Measurements from ENCODE around the gene HRAS.
A peak's percentile ranks its signal among the peaks of the same experiment; 100 is the strongest.

The HRAS gene

DNA sequence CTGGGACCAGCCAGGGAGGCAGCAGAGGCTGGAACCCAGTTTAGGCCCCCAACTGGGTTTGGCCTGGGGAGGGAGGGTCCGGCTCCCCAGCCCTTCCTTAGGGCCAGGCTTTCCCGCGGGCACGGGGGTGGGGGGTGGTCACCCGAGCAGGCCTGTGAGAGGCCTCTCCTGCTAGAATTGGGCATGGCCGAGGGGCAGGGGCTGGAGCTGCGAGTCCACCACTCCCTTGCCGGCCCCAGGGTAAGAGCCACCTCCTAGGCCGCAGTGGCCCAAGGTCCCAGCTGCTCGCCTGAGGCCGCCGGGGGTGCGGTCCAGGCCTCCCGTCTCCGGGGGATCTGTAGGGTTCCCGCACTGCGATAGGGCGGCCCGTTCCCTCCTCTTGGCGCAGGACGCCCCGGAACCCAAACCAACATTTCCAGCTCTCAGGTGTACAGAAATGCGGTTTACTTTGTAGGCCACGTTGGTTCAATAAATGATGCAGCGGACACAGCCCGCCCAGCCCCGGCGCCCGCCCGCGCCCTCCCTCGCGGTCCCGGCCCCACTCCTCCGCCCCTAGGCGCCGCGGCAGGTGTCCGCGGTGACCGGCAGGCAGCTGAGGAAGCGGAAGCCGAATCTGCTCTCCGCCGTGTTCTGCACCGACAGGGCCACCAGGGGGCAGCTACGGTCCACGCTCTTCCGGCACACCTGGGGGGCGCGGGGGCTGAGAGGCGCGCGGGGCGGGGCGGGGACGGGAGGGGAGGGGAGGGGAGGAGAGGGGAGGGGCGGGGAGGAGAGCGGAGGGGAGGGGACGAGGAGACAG lies 19.3 kb upstream of the HRAS start:
- POLR2A ChIA-PET: no interaction called here
- TF ChIP-seq, protein P1, sequence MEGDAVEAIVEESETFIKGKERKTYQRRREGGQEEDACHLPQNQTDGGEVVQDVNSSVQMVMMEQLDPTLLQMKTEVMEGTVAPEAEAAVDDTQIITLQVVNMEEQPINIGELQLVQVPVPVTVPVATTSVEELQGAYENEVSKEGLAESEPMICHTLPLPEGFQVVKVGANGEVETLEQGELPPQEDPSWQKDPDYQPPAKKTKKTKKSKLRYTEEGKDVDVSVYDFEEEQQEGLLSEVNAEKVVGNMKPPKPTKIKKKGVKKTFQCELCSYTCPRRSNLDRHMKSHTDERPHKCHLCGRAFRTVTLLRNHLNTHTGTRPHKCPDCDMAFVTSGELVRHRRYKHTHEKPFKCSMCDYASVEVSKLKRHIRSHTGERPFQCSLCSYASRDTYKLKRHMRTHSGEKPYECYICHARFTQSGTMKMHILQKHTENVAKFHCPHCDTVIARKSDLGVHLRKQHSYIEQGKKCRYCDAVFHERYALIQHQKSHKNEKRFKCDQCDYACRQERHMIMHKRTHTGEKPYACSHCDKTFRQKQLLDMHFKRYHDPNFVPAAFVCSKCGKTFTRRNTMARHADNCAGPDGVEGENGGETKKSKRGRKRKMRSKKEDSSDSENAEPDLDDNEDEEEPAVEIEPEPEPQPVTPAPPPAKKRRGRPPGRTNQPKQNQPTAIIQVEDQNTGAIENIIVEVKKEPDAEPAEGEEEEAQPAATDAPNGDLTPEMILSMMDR (IDR thresholded peaks at IDR 0.05; ENCODE audit: insufficient read depth, low read length, missing control alignments): peak; percentile 81
- no peak overlapping the region for H3K4me3 ChIP-seq (ENCODE audit: low read depth, low read length)
- CTCF ChIA-PET: interaction anchor here (0.8 to 4.6 kb wide), 18 partner anchors 11 to 221 kb away, joined by 3 to 34 read pairs (median 5); partner anchors contain the start of gene LRRC56
- no peak for DNase-seq (ENCODE audit: low read depth, low spot score)

DNA sequence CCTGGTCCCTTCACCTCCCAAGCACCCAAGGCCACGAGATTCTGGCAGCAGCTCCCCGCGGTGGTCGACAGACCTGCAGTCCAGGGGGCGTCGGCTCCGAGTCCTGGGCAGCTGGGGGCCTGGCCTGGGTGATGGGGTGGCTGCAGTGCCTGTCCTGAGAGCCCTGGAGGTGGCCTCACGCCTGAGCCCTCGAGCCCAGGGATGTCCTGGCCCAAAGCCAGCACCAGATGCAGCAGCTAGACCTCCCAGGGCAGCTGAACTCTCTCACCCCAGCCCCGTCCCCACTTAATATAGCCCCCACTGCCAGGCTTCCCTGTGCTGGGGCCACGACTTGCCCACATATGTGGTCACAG lies 18.6 kb upstream of the HRAS start:
- no peak for DNase-seq (ENCODE audit: low read depth, low spot score)
- TF ChIP-seq, protein P1 (IDR thresholded peaks at IDR 0.05; ENCODE audit: insufficient read depth, low read length, missing control alignments): no peak
- ChIA-PET POLR2A (no interaction called here), CTCF (interaction anchor here (0.9 to 4.6 kb wide), 14 partner anchors 10 to 222 kb away, joined by 3 to 34 read pairs (median 6); partner anchors contain the start of gene LRRC56)
- no peak overlapping the region for H3K4me3 ChIP-seq (ENCODE audit: low read depth, low read length)

DNA sequence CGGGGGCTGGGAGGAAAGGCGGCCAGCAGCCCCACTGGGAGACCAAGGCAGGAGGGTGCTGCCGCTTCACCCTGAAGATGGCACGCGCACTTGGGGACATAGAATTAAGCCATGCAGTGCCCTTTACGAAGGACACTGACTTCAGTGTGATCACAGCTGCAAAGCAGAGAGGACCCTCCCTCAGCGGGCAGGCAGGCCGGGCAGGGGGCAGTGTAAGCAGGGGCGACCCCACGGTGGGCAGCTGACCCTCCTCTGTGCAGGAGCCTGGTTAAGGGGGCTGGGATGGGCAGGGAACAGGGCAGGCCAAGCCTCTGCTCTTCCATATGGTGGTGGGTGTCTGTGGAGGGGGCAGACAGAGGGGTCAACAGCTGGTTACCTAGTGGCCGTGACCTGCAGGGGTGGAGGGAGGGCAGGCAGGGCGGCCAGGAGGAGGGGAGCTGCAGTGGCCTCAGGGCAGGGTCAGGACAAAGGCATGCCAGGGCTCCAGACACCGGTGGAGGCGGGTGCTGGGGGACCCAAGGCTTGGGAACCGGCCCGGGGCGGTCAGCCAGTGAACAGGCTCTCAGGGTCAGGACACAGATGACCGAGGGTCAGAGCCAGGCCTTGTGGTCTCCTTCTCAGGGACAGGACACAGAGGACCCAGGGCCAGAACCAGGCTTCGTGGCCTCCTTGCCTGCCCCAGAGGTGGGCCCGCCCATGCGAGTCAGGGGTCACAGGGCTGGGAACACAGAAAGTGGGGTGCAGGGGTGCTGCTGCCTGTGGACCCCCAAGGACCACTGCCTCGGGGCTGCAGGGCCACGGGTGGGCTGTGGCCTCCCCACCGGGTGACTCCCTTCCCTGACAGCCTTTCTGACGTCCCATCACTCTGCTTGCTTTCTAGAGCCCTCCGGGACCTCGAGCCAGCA lies 18.0 kb upstream of the HRAS start:
- CTCF ChIA-PET: interaction anchor here (1.1 to 4.6 kb wide), 5 partner anchors 9 to 171 kb away, joined by 3 to 34 read pairs (median 14); no protein-coding TSS in a partner anchor
- TF ChIP-seq, protein P1 (IDR thresholded peaks at IDR 0.05; ENCODE audit: insufficient read depth, low read length, missing control alignments): no peak
- no peak overlapping the region for H3K4me3 ChIP-seq (ENCODE audit: low read depth, low read length)
- DNase-seq (ENCODE audit: low read depth, low spot score): no peak
- POLR2A ChIA-PET: no interaction called here

DNA sequence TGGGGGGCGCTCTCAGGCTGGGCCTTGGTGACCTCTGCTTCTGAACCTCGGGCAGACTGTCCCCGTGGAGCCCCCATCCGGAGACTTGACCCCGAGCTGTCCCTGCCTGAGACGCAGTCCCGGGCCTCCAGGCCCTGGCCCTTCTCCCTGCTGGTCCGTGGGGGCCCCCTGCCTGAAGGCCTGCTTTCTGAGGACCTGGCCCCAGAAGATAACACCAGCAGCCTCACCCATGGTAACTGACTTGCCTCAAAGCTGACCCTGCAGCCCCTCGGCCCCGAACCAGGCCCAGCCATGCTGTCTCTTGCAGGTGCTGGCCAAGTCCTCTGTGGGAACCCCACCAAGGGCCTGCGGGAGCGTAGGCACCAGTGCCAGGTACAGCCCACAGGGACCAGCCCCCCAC lies 16.2 kb upstream of the HRAS start:
- ChIA-PET POLR2A (interaction anchor here (0.6 kb wide), 1 partner anchor 17 kb away, joined by 3 read pairs; no protein-coding TSS in a partner anchor), CTCF (interaction anchor here (1.4 kb wide), 1 partner anchor 15 kb away, joined by 5 read pairs; the partner anchor contains the start of gene LRRC56)
- H3K4me3 ChIP-seq (ENCODE audit: low read depth, low read length): no peak overlapping the region
- TF ChIP-seq, protein P1 (IDR thresholded peaks at IDR 0.05; ENCODE audit: insufficient read depth, low read length, missing control alignments): no peak
- no peak for DNase-seq (ENCODE audit: low read depth, low spot score)

DNA sequence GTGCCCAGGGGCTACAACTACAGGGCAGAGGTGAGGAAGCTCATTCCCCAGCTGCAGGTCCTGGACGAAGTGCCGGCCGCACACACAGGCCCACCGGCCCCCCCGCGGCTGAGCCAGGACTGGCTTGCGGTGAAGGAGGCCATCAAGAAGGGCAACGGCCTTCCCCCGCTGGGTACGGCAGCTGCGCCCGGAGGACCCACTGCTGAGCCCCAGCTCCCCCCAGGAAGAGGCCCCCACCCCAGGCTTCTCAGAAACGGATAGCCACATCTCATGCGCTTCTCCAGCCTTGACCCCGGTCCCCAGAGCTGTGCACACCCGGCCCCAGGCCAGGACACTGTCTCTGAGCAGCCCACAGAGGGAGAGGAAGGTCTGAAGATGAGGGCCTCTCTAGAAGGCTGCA lies 15.8 kb upstream of the HRAS start:
- POLR2A ChIA-PET: interaction anchor here (0.6 kb wide), 1 partner anchor 18 kb away, joined by 3 read pairs; no protein-coding TSS in a partner anchor
- DNase-seq (ENCODE audit: low read depth, low spot score): no peak
- no peak overlapping the region for H3K4me3 ChIP-seq (ENCODE audit: low read depth, low read length)
- TF ChIP-seq, protein P1 (IDR thresholded peaks at IDR 0.05; ENCODE audit: insufficient read depth, low read length, missing control alignments): no peak
- CTCF ChIA-PET: no interaction called here

DNA sequence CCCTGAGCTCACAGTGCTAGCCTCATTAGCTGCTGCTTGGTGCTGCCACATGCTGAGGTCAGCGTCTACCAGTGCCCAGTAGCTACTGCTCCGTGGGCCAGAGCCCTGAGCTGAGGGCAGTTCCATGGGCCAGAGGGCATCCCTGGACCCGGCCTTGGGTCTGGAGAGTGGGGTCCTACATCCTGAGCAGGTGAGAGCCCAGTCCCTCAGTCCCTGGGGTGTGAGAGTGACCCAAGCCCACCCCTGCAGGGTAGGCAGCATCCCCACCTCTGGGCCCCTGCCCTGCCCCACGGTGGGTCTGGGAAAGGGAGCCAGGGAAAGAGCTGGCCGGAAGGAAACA lies 15.3 kb upstream of the HRAS start:
- POLR2A ChIA-PET: no interaction called here
- TF ChIP-seq, protein P1 (IDR thresholded peaks at IDR 0.05; ENCODE audit: insufficient read depth, low read length, missing control alignments): no peak
- no peak overlapping the region for H3K4me3 ChIP-seq (ENCODE audit: low read depth, low read length)
- no peak for DNase-seq (ENCODE audit: low read depth, low spot score)
- CTCF ChIA-PET: no interaction called here

All from AG04449 (cell line).